ENCODE data around the gene BCKDK. TPM values are rescaled to one million over a fixed set of nuclear protein-coding genes. Genes with fewer than 3 reads are reported as not detected.

BCKDK gene
- total and polyA plus RNA-seq, 2 of the 13 experiments (the other 11 are each of a cell fraction or from before 2014, with no cell fraction given): 24.9 to 42.6 TPM

GRCh38 chr16:31108035-31108793 is at the start of gene BCKDK (continued):
- TF ChIP-seq PREB (CRISPR knock-in tag; IDR thresholded peaks at IDR 0.05) (no peak), YEATS2 (CRISPR knock-in tag; IDR thresholded peaks at IDR 0.05; ENCODE audit: borderline replicate concordance) (peak; percentile 69; the same call in 1 of the 2 replicates), HDAC6 (IDR thresholded peaks at IDR 0.05; ENCODE audit: low read depth, low read length) (no peak), MAFG (CRISPR knock-in tag; IDR thresholded peaks at IDR 0.05) (no peak), ZNF841 (CRISPR knock-in tag; IDR thresholded peaks at IDR 0.05; ENCODE audit: borderline replicate concordance) (no peak), ZKSCAN1 (IDR thresholded peaks at IDR 0.05; ENCODE audit: low read length) (no peak), ZNF337 (CRISPR knock-in tag; IDR thresholded peaks at IDR 0.05; ENCODE audit: borderline replicate concordance, low read depth) (peak; percentile 52; the same call in 1 of the 2 replicates), ETV6 (CRISPR knock-in tag; conservative IDR thresholded peaks at IDR 0.05) (0 out of 2 replicates have a peak, but pooled peaks have one; percentile 57), JUN (CRISPR knock-in tag; IDR thresholded peaks at IDR 0.05) (no peak), CBX2 (IDR thresholded peaks at IDR 0.05; ENCODE audit: low read depth, low read length) (no peak), CBX2 (CRISPR knock-in tag; IDR thresholded peaks at IDR 0.05; ENCODE audit: low read depth) (no peak), KAT7 (CRISPR knock-in tag; IDR thresholded peaks at IDR 0.05; ENCODE audit: borderline replicate concordance) (peak; percentile 83; the same call in 1 of the 2 replicates), MYC (CRISPR knock-in tag; IDR thresholded peaks at IDR 0.05; ENCODE audit: borderline replicate concordance) (peak; percentile 86), KDM3A (CRISPR knock-in tag; IDR thresholded peaks at IDR 0.05; ENCODE audit: low read depth) (peak; percentile 81), HNRNPLL (IDR thresholded peaks at IDR 0.05; ENCODE audit: low read depth, low read length, poor library complexity, severe bottlenecking) (peak; percentile 53), FOXO4 (CRISPR knock-in tag; conservative IDR thresholded peaks at IDR 0.05) (no peak), ZBTB7A (CRISPR knock-in tag; IDR thresholded peaks at IDR 0.05) (peak; percentile 70; the same call in 1 of the 2 replicates), ZNF570 (CRISPR knock-in tag; IDR thresholded peaks at IDR 0.05; ENCODE audit: borderline replicate concordance) (no peak)
- TF ChIP-seq, protein P1, sequence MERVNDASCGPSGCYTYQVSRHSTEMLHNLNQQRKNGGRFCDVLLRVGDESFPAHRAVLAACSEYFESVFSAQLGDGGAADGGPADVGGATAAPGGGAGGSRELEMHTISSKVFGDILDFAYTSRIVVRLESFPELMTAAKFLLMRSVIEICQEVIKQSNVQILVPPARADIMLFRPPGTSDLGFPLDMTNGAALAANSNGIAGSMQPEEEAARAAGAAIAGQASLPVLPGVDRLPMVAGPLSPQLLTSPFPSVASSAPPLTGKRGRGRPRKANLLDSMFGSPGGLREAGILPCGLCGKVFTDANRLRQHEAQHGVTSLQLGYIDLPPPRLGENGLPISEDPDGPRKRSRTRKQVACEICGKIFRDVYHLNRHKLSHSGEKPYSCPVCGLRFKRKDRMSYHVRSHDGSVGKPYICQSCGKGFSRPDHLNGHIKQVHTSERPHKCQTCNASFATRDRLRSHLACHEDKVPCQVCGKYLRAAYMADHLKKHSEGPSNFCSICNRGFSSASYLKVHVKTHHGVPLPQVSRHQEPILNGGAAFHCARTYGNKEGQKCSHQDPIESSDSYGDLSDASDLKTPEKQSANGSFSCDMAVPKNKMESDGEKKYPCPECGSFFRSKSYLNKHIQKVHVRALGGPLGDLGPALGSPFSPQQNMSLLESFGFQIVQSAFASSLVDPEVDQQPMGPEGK (CRISPR knock-in tag; IDR thresholded peaks at IDR 0.05): 0 out of 2 replicates have a peak, but pooled peaks have one; percentile 5
- TF ChIP-seq, protein P2, sequence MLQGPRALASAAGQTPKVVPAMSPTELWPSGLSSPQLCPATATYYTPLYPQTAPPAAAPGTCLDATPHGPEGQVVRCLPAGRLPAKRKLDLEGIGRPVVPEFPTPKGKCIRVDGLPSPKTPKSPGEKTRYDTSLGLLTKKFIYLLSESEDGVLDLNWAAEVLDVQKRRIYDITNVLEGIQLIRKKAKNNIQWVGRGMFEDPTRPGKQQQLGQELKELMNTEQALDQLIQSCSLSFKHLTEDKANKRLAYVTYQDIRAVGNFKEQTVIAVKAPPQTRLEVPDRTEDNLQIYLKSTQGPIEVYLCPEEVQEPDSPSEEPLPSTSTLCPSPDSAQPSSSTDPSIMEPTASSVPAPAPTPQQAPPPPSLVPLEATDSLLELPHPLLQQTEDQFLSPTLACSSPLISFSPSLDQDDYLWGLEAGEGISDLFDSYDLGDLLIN (CRISPR knock-in tag; IDR thresholded peaks at IDR 0.05; ENCODE audit: borderline replicate concordance): no peak
